Liver (tissue), 9 donors: ENCODE data around the gene LARGE1. TPM values are rescaled to one million over a fixed set of nuclear protein-coding genes. Genes with fewer than 3 reads are reported as not detected.

Source experiments
- DNase-seq: peaks from one replicate; pipeline ENCODE4 v3.0.0-alpha.2; 2017; ENCODE audit warnings: low spot score
- H3K27ac ChIP-seq, 2 donors: one replicate each; pipeline ENCODE4 v1.7.0; 2013; ENCODE audit warnings: inconsistent platforms in 2 of 2, low read length in 2 of 2, control low read depth in 1 of 2, low read depth in 1 of 2, mild to moderate bottlenecking in 1 of 2
- H3K27me3 ChIP-seq, 4 donors: one replicate each; pipeline versions ENCODE4 v1.6.1 to v1.7.0; 2013; ENCODE audit warnings: low read length in 3 of 4, inconsistent platforms in 1 of 4, mild to moderate bottlenecking in 1 of 4, moderate library complexity in 1 of 4; ENCODE audit not compliant: control insufficient read depth in 4 of 4, insufficient read depth in 4 of 4
- H3K36me3 ChIP-seq, 4 donors: one replicate each; pipeline versions ENCODE4 v1.6.1 to v1.7.0; 2013; ENCODE audit warnings: low read length in 3 of 4, mild to moderate bottlenecking in 3 of 4, low read depth in 1 of 4, moderate library complexity in 1 of 4; ENCODE audit not compliant: control insufficient read depth in 4 of 4, insufficient read depth in 3 of 4
- H3K4me1 ChIP-seq, 4 donors: one replicate each; pipeline versions ENCODE4 v1.6.1 to v1.7.0; 2013; ENCODE audit warnings: low read length in 3 of 4, mild to moderate bottlenecking in 3 of 4, moderate library complexity in 1 of 4; ENCODE audit not compliant: control insufficient read depth in 4 of 4, insufficient read depth in 4 of 4
- H3K4me3 ChIP-seq, 3 donors: one replicate each; pipeline versions ENCODE4 v1.6.1 to v1.7.0; 2013; ENCODE audit warnings: low read length in 3 of 3, control low read depth in 1 of 3, low read depth in 1 of 3, mild to moderate bottlenecking in 1 of 3
- H3K9ac ChIP-seq, 2 donors: one replicate each; pipeline ENCODE4 v1.7.0; 2013; ENCODE audit warnings: low read length in 2 of 2, mild to moderate bottlenecking in 2 of 2, moderate library complexity in 2 of 2, control low read depth in 1 of 2, low read depth in 1 of 2
- H3K9me3 ChIP-seq, 4 donors: one replicate each; pipeline versions ENCODE4 v1.6.1 to v1.7.0; 2013; ENCODE audit warnings: low read length in 3 of 4; ENCODE audit not compliant: control insufficient read depth in 4 of 4
- ATF3 ChIP-seq: IDR thresholded peaks from 2 replicates; pipeline ENCODE4 v1.6.1; 2016; ENCODE audit warnings: antibody characterized with exemption
- CTCF ChIP-seq: fragments of 150-350 bp; IDR thresholded peaks from 2 replicates; pipeline ENCODE4 v1.5.1; 2017; ENCODE audit warnings: improper control_type of control experiment, low read depth, low read length; ENCODE audit not compliant: missing input control
- EGR1 ChIP-seq, 2 donors: IDR thresholded peaks; 2 replicates each; pipeline ENCODE4 v1.6.1; 2016 to 2018; ENCODE audit warnings: antibody characterized with exemption in 2 of 2, low read depth in 2 of 2
- FOXA1 ChIP-seq: IDR thresholded peaks from 2 replicates; pipeline ENCODE4 v1.6.1; 2016; ENCODE audit warnings: antibody characterized with exemption
- FOXA2 ChIP-seq: IDR thresholded peaks from 2 replicates; pipeline ENCODE4 v1.6.1; 2016; ENCODE audit warnings: antibody characterized with exemption
- GABPA ChIP-seq, 2 donors: IDR thresholded peaks in 1 of 2; conservative IDR thresholded peaks in 1 of 2; 2 replicates each; pipeline ENCODE4 v1.6.1; 2016; ENCODE audit warnings: antibody characterized with exemption in 2 of 2, mild to moderate bottlenecking in 1 of 2, moderate library complexity in 1 of 2
- HNF4A ChIP-seq, 2 donors: conservative IDR thresholded peaks; 2 replicates each; pipeline ENCODE4 v1.6.1; 2016; ENCODE audit warnings: antibody characterized with exemption in 2 of 2, mild to moderate bottlenecking in 2 of 2
- HNF4G ChIP-seq: IDR thresholded peaks from 2 replicates; pipeline ENCODE4 v1.6.1; 2016; ENCODE audit warnings: antibody characterized with exemption
- JUND ChIP-seq, 2 donors: IDR thresholded peaks; 2 replicates each; pipeline ENCODE4 v1.6.1; 2016; ENCODE audit warnings: antibody characterized with exemption in 2 of 2
- MAX ChIP-seq: IDR thresholded peaks from 2 replicates; pipeline ENCODE4 v1.6.1; 2016; ENCODE audit warnings: antibody characterized with exemption
- NR2F2 ChIP-seq: IDR thresholded peaks from 2 replicates; pipeline ENCODE4 v1.6.1; 2016; ENCODE audit warnings: antibody characterized with exemption
- RAD21 ChIP-seq, 2 donors: IDR thresholded peaks; 2 replicates each; pipeline ENCODE4 v1.6.1; 2016; ENCODE audit warnings: antibody characterized with exemption in 2 of 2, mild to moderate bottlenecking in 2 of 2
- REST ChIP-seq: IDR thresholded peaks from 2 replicates; pipeline ENCODE4 v1.6.1; 2016; ENCODE audit warnings: antibody characterized with exemption, mild to moderate bottlenecking
- RXRA ChIP-seq, 2 donors: IDR thresholded peaks; 2 replicates each; pipeline ENCODE4 v1.6.1; 2017 to 2018; ENCODE audit warnings: antibody characterized with exemption in 2 of 2, mild to moderate bottlenecking in 1 of 2
- SP1 ChIP-seq: IDR thresholded peaks from 2 replicates; pipeline ENCODE4 v1.6.1; 2018; ENCODE audit warnings: antibody characterized with exemption, mild to moderate bottlenecking
- TAF1 ChIP-seq: conservative IDR thresholded peaks from 2 replicates; pipeline ENCODE4 v1.6.1; 2016; ENCODE audit warnings: antibody characterized with exemption, mild to moderate bottlenecking
- YY1 ChIP-seq: IDR thresholded peaks from 2 replicates; pipeline ENCODE4 v1.6.1; 2016; ENCODE audit warnings: antibody characterized with exemption, mild to moderate bottlenecking
- ZBTB33 ChIP-seq: IDR thresholded peaks from 2 replicates; pipeline ENCODE4 v1.6.1; 2016; ENCODE audit warnings: antibody characterized with exemption
- WGBS: extraction: QIAGEN DNeasy Blood & Tissue Kit; methylation state at CpG from one replicate; pipeline ENCODE4 v1.1.7; 2013; 5-methylcytosine and 5-hydroxymethylcytosine counted together
- polyA plus RNA-seq, 2 donors: library from polyadenylated mRNA; stranded (reverse) in 1 of 2; unstranded in 1 of 2; fragments of 200-250 nt in 1 of 2; fragments of >200 nt in 1 of 2; fragmentation: Nextera tagmentation in 1 of 2; extraction: Ambion mirVana in 1 of 2; gene quantifications; one replicate each; pipeline versions ENCODE4 v1.2.1 to v1.2.3, GENCODE V29; 2013 to 2015
- total RNA-seq, 2 donors: library from RNA; depleted of rRNA; stranded (reverse); fragments of >200 nt; gene quantifications; one replicate each; pipeline ENCODE4 v1.2.3, GENCODE V29; 2014
- donor health status: healthy.
- donor health status: healthy.
- donor health status: healthy.
- donor health status: healthy.
- donor health status: healthy.

The LARGE1 gene
- total and polyA plus RNA-seq, 4 donors: 2.3 to 14.1 (median 5.7) TPM

- TF ChIP-seq HNF4G: no peak
- TF ChIP-seq JUND (IDR thresholded peaks at IDR 0.05): no peak
- TF ChIP-seq YY1: no peak
- TF ChIP-seq RAD21 (IDR thresholded peaks at IDR 0.05): no peak
- no peak for TF ChIP-seq EGR1 (IDR thresholded peaks at IDR 0.05; ENCODE audit: low read depth in 2 of 2)
- no peak for TF ChIP-seq REST
- no peak for TF ChIP-seq CTCF
- TF ChIP-seq HNF4A (conservative IDR thresholded peaks at IDR 0.05): no peak
- WGBS: 85% methylated on average over 3 of the region's 3 CpGs
- Histone ChIP-seq H3K9ac (no peak overlapping the region), H3K27ac (no peak overlapping the region), H3K4me3 (no peak overlapping the region), H3K27me3 (no peaks in the 10 kb centered on the region), H3K36me3 (peaks cover 0 to 3% (median 0%) of the 10 kb centered on the region in 4 donors), H3K9me3 (no peaks in the 10 kb centered on the region), H3K4me1 (peaks cover 0 to 3% (median 1%) of the 10 kb centered on the region in 4 donors)
- no peak for DNase-seq
Measured at GRCh38 chr22:33405194-33405593, 515.1 kb downstream of the LARGE1 start.

- no peak overlapping the region for H3K9ac ChIP-seq
- H3K27ac ChIP-seq: no peak overlapping the region
- H3K36me3 ChIP-seq: peaks cover 0 to 3% (median 0%) of the 10 kb centered on the region in 4 donors
- no peak for DNase-seq
- no peaks in the 10 kb centered on the region for H3K27me3 ChIP-seq
- TF ChIP-seq JUND (IDR thresholded peaks at IDR 0.05) (no peak), ATF3 (no peak), GABPA (IDR thresholded peaks at IDR 0.05 in 1 of 2, conservative IDR thresholded peaks at IDR 0.05 in 1 of 2) (no peak), REST (no peak), EGR1 (IDR thresholded peaks at IDR 0.05; ENCODE audit: low read depth in 2 of 2) (no peak), HNF4A (conservative IDR thresholded peaks at IDR 0.05) (no peak), ZBTB33 (no peak), NR2F2 (no peak), SP1 (no peak), FOXA2 (no peak), FOXA1 (no peak), MAX (no peak), RAD21 (IDR thresholded peaks at IDR 0.05) (no peak), HNF4G (no peak), YY1 (no peak), RXRA (IDR thresholded peaks at IDR 0.05) (no peak), CTCF (no peak), TAF1 (no peak)
- H3K4me1 ChIP-seq: peaks cover 0 to 3% (median 1%) of the 10 kb centered on the region in 4 donors
- H3K9me3 ChIP-seq: no peaks in the 10 kb centered on the region
- no peak overlapping the region for H3K4me3 ChIP-seq
- WGBS: 92% methylated on average over 3 of the region's 3 CpGs
Measured at GRCh38 chr22:33404723-33405122, 515.6 kb downstream of the LARGE1 start.
